Nasal cavity respiratory epithelium epithelial cell of viscerocranial mucosa (primary cell): Measurements from ENCODE around the gene LAMP1. TPM values are rescaled to one million over a fixed set of nuclear protein-coding genes. Genes with fewer than 3 reads are reported as not detected.

Experiments used
- total RNA-seq: library from RNA; depleted of rRNA; stranded (reverse); fragments of >200 nt; gene quantifications from 2 replicates; pipeline ENCODE4 v1.2.3, GENCODE V29; 2014

The LAMP1 gene
- total RNA-seq, result 250 and 365 TPM in 2 replicates

GRCh38 chr13:113296823-113297369 is at the start of gene LAMP1:
Gene LAMP1 (plus strand): TSS chr13:113297239. CDS start chr13:113297435, 196 bp downstream.

Other genes starting within 250 kb of the LAMP1 start
- not detected in 2 replicates for gene F7, start 191.4 kb upstream of the LAMP1 start, total RNA-seq
- not detected in 2 replicates for gene F10, start 174.4 kb upstream of the LAMP1 start, total RNA-seq
- not detected in 2 replicates for gene PROZ, start 138.6 kb upstream of the LAMP1 start, total RNA-seq
- gene PCID2, start 88.6 kb upstream of the LAMP1 start, total RNA-seq, result 46.1 and 72.5 TPM in 2 replicates
- gene CUL4A, start 87.6 kb upstream of the LAMP1 start, total RNA-seq, result 118 and 166 TPM in 2 replicates
- gene GRTP1, start 66.9 kb downstream of the LAMP1 start, total RNA-seq, result 6.5 and 9.3 TPM in 2 replicates
- 1.0 and 1.9 TPM in 2 replicates for gene ADPRHL1, start 156.2 kb downstream of the LAMP1 start, total RNA-seq
- gene DCUN1D2, start 193.5 kb downstream of the LAMP1 start, total RNA-seq, result 16.1 and 17.8 TPM in 2 replicates